Esophagus muscularis mucosa (tissue), 4 donors: ENCODE data around the gene CCR3. TPM values are rescaled to one million over a fixed set of nuclear protein-coding genes. Genes with fewer than 3 reads are reported as not detected.

Experiments used
- DNase-seq: peaks from one replicate; pipeline ENCODE4 v3.0.0-alpha.2; 2017; ENCODE audit errors: extremely low spot score
- H3K27ac ChIP-seq, 4 donors: fragments of 200-600 bp; sonication (generic); replicated peaks in 1 of 4; 1 replicate in 3 of 4; 2 replicates in 1 of 4; pipeline ENCODE4 v1.5.1; 2016 to 2019; ENCODE audit warnings: mild to moderate bottlenecking in 1 of 4
- H3K27me3 ChIP-seq, 4 donors: fragments of 200-600 bp; sonication (generic); one replicate each; pipeline versions ENCODE4 v1.5.1 to v1.6.0; 2016 to 2019
- H3K36me3 ChIP-seq, 4 donors: fragments of 200-600 bp; sonication (generic); one replicate each; pipeline ENCODE4 v1.5.1; 2016 to 2019
- H3K4me1 ChIP-seq, 4 donors: fragments of 200-600 bp; sonication (generic); one replicate each; pipeline ENCODE4 v1.5.1; 2016 to 2019
- H3K4me3 ChIP-seq, 4 donors: fragments of 200-600 bp; sonication (generic); 1 replicate in 2 of 4; 2 replicates in 2 of 4; pipeline ENCODE4 v1.5.1; 2016 to 2019; ENCODE audit warnings: mild to moderate bottlenecking in 4 of 4, moderate library complexity in 1 of 4
- H3K9me3 ChIP-seq, 4 donors: fragments of 200-600 bp; sonication (generic); 1 replicate in 3 of 4; 2 replicates in 1 of 4; pipeline ENCODE4 v1.5.1; 2016 to 2019
- EP300 ChIP-seq: sonication (generic); formaldehyde crosslinking; IDR thresholded peaks from one replicate; pipeline ENCODE4 v1.6.1; 2017; ENCODE audit warnings: antibody characterized with exemption
- POLR2A ChIP-seq: fragments of 450-650 bp; IDR thresholded peaks from one replicate; pipeline ENCODE4 v1.6.1; 2017; ENCODE audit warnings: antibody characterized with exemption, moderate library complexity, mild to moderate bottlenecking, low read depth
- POLR2AphosphoS5 ChIP-seq, 2 donors: sonication (generic); formaldehyde crosslinking; IDR thresholded peaks; one replicate each; pipeline ENCODE4 v1.6.1; 2017; ENCODE audit warnings: antibody characterized with exemption in 2 of 2
- WGBS: methylation state at CpG from one replicate; pipeline ENCODE4 v1.1.5; 2018; 5-methylcytosine and 5-hydroxymethylcytosine counted together
- intact Hi-C: fragments of 100-400 bp; cut with DNase I; formaldehyde crosslinking; loops from one replicate; pipeline ENCODE4 v1.15.1; 2023
- total RNA-seq, 4 donors: library from RNA; depleted of rRNA; stranded (reverse); fragments of >200 nt; gene quantifications; one replicate each; pipeline versions ENCODE4 v1.1.0 to v1.2.1, GENCODE V29; 2016
- TF ChIP-seq, protein P1 (sequence below), 3 experiments: fragments of 200-600 bp in 2 of 3; fragments of 450-650 bp in 1 of 3; sonication (generic) in 2 of 3; IDR thresholded peaks; one replicate each; pipeline ENCODE4 v1.5.1; 2017 to 2019; ENCODE audit warnings: antibody characterized with exemption in 3 of 3, mild to moderate bottlenecking in 2 of 3, moderate library complexity in 1 of 3

Gene CCR3
- total RNA-seq, 4 donors from 2014 or later, result not detected

DNA sequence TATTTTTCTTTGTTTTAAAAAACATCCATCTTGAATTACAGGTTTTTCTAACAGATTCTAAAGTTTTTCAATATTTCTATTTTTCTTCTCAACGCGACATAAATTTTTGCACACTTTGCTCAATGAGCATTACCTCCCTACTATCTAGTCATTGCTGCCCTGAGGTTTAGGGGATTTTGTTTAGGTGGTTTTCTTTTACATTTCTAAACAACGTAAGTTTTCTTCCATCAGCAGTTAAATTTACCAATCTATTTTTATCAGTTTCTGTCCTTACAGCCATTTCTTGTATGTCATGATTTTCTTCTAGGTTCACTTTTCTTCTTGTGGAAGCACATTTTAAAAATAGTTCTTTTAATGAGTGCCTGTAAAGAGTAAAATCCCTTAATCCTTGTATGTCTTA is 62.5 kb downstream of the CCR3 start:
- WGBS, result 82% methylated on average over 3 of the region's 3 CpGs
- no peaks in the 10 kb centered on the region for H3K27me3 ChIP-seq
- no peaks in the 10 kb centered on the region for H3K9me3 ChIP-seq
- H3K36me3 ChIP-seq, result no peaks in the 10 kb centered on the region
- DNase-seq, result no peak
- H3K27ac ChIP-seq, result no peak overlapping the region
- TF ChIP-seq POLR2A (no peak), POLR2AphosphoS5 (IDR thresholded peaks at IDR 0.05) (no peak), EP300 (no peak)
- TF ChIP-seq, protein P1, sequence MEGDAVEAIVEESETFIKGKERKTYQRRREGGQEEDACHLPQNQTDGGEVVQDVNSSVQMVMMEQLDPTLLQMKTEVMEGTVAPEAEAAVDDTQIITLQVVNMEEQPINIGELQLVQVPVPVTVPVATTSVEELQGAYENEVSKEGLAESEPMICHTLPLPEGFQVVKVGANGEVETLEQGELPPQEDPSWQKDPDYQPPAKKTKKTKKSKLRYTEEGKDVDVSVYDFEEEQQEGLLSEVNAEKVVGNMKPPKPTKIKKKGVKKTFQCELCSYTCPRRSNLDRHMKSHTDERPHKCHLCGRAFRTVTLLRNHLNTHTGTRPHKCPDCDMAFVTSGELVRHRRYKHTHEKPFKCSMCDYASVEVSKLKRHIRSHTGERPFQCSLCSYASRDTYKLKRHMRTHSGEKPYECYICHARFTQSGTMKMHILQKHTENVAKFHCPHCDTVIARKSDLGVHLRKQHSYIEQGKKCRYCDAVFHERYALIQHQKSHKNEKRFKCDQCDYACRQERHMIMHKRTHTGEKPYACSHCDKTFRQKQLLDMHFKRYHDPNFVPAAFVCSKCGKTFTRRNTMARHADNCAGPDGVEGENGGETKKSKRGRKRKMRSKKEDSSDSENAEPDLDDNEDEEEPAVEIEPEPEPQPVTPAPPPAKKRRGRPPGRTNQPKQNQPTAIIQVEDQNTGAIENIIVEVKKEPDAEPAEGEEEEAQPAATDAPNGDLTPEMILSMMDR (IDR thresholded peaks at IDR 0.05), result no peak
- no peak overlapping the region for H3K4me3 ChIP-seq
- H3K4me1 ChIP-seq, result peaks cover 0 to 5% (median 0%) of the 10 kb centered on the region in 4 donors
- intact Hi-C loops, result no loop called here

DNA sequence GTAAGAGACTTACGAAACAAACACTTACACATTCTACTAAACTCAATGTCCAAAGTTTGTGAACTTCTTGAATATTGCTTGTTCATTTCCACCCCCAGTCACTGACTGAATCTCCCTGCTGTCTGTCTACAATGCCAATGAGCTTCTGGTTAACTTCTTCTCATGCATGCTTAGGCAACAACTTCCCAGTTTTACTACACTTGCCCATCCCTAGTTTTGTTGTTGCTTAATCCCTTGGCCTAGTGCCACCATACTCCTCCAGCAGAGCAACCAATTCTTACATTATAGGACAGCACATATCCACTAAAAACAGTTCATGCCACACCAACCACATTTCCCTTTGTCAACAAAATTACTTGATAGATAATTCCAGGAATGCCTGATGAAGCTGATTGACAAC is 70.7 kb downstream of the CCR3 start:
- H3K9me3 ChIP-seq, result no peaks in the 10 kb centered on the region
- no peaks in the 10 kb centered on the region for H3K36me3 ChIP-seq
- DNase-seq, result no peak
- intact Hi-C loops, result no loop called here
- H3K4me3 ChIP-seq, result no peak overlapping the region
- H3K27me3 ChIP-seq, result no peaks in the 10 kb centered on the region
- 69% methylated on average over 1 of the region's 1 CpG for WGBS
- H3K4me1 ChIP-seq, result no peaks in the 10 kb centered on the region
- TF ChIP-seq POLR2AphosphoS5 (IDR thresholded peaks at IDR 0.05) (peak in 1 of 2 donors; percentile 32), EP300 (no peak)
- H3K27ac ChIP-seq, result no peak overlapping the region

DNA sequence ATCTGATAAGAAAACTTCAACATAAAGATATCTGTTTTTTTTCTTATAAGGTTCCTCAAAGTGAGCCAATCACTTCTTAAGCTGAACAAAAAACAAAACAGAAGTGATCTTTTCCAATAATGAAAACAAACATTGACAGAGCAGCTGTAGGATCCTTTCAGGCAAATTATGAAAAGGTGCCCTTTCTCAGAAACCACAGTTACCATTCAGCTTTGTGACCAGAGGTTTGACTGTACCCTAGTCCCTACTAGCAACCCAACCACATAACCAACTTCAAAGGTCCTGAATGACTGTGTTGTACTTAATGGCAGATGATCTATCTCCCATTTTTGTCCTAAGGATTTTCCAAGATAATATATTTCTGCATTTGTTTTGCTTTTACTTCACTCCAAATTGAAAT is 72.3 kb downstream of the CCR3 start:
- no peaks in the 10 kb centered on the region for H3K27me3 ChIP-seq
- DNase-seq, result no peak

DNA sequence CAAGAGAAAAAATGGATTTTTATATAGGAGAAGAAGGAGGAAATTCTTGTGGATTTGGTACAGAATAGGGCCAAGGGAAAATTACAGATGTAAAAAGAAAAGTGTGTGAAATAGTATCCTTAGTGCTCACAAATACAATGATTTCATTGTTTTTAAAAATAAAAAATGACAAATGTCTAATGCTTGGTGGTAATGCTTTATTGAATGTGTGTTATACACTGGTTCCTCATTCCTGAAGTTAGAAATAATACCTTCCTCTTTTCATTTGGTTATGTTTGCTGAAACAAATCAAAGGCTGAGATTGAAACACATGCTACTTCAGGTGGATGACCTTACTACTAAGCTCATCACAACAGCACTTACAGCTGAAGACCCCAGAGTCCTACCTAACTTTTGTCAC is 73.9 kb downstream of the CCR3 start:
- no peak overlapping the region for H3K27ac ChIP-seq
- H3K36me3 ChIP-seq, result no peaks in the 10 kb centered on the region
- no peak for DNase-seq
- TF ChIP-seq EP300 (no peak), POLR2A (no peak), POLR2AphosphoS5 (IDR thresholded peaks at IDR 0.05) (no peak)
- TF ChIP-seq, protein P1 (IDR thresholded peaks at IDR 0.05), result no peak
- no peaks in the 10 kb centered on the region for H3K9me3 ChIP-seq
- intact Hi-C loops, result no loop called here
- H3K27me3 ChIP-seq, result no peaks in the 10 kb centered on the region
- H3K4me3 ChIP-seq, result no peak overlapping the region
- H3K4me1 ChIP-seq, result no peaks in the 10 kb centered on the region

More for the DNA sequence above, 72.3 kb downstream of the CCR3 start:
- no peaks in the 10 kb centered on the region for H3K9me3 ChIP-seq
- intact Hi-C loops, result no loop called here
- TF ChIP-seq POLR2A, result no peak
- no peak for TF ChIP-seq POLR2AphosphoS5 (IDR thresholded peaks at IDR 0.05)
- no peak for TF ChIP-seq EP300
- TF ChIP-seq, protein P1 (IDR thresholded peaks at IDR 0.05), result no peak
- no peak overlapping the region for H3K27ac ChIP-seq
- no peaks in the 10 kb centered on the region for H3K4me1 ChIP-seq
- no peak overlapping the region for H3K4me3 ChIP-seq
- H3K36me3 ChIP-seq, result no peaks in the 10 kb centered on the region

Other genes with a start within 250 kb of the CCR3 start
- gene FYCO1, start 246.6 kb upstream of the CCR3 start, total RNA-seq, result 100 to 1,000 TPM in 1 of 4 donors, 10 to 100 TPM in 3; 64.1 to 122 (median 93.8) TPM
- gene XCR1, start 215.0 kb upstream of the CCR3 start, total RNA-seq, result under 1 TPM in 1 of 4 donors, not detected in 3; 0.17 TPM
- gene CCR1, start 34.1 kb upstream of the CCR3 start, total RNA-seq, result 10 to 100 TPM in 1 of 4 donors, 1 to 10 TPM in 3; 5.3 to 42.1 (median 6.5) TPM
- gene CCR2, start 111.7 kb downstream of the CCR3 start, total RNA-seq, result 1 to 10 TPM in 3 of 4 donors, under 1 TPM in 1; 0.46 to 6.0 (median 2.3) TPM
- gene CCR5, start 128.5 kb downstream of the CCR3 start, total RNA-seq, result 1 to 10 TPM in 1 of 4 donors, under 1 TPM in 3; 0.39 to 3.0 (median 0.44) TPM
- gene CCRL2, start 164.8 kb downstream of the CCR3 start, total RNA-seq, result 1 to 10 TPM; 1.1 to 3.0 (median 2.0) TPM
- 1 to 10 TPM in 1 of 4 donors, under 1 TPM in 3; 0.45 to 1.7 (median 0.87) TPM for gene LTF, start 222.4 kb downstream of the CCR3 start, total RNA-seq